ENCODE data around the gene AIG1.

The AIG1 gene

DNA sequence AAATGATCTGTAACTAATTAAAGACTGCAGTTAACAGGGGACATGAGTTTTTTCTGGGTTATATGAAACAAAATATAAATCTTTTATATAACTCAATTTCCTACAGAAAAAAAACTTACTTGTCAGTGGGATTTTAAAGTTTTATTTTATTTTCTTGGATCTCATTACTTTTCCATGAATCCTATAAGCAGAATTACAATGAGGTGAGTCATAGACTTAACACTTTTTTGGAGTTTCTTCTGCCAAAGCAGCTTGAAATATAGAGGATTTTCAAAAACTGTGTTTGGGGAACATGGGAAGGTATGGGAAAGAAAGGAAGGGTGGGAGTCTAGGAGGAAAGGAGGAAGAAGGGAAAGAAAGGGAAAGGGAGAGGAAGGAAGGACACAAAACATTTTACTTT is 130.7 kb downstream of the AIG1 start:
- in situ Hi-C loops (cut with HindIII; ENCODE audit: low sequenced_read_pairs): no loop called here
- TF ChIP-seq, protein P1, sequence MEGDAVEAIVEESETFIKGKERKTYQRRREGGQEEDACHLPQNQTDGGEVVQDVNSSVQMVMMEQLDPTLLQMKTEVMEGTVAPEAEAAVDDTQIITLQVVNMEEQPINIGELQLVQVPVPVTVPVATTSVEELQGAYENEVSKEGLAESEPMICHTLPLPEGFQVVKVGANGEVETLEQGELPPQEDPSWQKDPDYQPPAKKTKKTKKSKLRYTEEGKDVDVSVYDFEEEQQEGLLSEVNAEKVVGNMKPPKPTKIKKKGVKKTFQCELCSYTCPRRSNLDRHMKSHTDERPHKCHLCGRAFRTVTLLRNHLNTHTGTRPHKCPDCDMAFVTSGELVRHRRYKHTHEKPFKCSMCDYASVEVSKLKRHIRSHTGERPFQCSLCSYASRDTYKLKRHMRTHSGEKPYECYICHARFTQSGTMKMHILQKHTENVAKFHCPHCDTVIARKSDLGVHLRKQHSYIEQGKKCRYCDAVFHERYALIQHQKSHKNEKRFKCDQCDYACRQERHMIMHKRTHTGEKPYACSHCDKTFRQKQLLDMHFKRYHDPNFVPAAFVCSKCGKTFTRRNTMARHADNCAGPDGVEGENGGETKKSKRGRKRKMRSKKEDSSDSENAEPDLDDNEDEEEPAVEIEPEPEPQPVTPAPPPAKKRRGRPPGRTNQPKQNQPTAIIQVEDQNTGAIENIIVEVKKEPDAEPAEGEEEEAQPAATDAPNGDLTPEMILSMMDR (IDR thresholded peaks at IDR 0.05; ENCODE audit: low read depth, low read length): no peak
- H3K4me3 ChIP-seq (ENCODE audit: low read depth, low read length): no peak overlapping the region
- DNase-seq (ENCODE audit: low read depth, low spot score): no peak

GRCh38 chr6:143192766-143193165 is 132.1 kb downstream of the AIG1 start:
- no peak for DNase-seq (ENCODE audit: low read depth, low spot score)
- no peak overlapping the region for H3K4me3 ChIP-seq (ENCODE audit: low read depth, low read length)
- TF ChIP-seq, protein P1 (IDR thresholded peaks at IDR 0.05; ENCODE audit: low read depth, low read length): no peak
- in situ Hi-C loops (cut with HindIII; ENCODE audit: low sequenced_read_pairs): no loop called here

DNA sequence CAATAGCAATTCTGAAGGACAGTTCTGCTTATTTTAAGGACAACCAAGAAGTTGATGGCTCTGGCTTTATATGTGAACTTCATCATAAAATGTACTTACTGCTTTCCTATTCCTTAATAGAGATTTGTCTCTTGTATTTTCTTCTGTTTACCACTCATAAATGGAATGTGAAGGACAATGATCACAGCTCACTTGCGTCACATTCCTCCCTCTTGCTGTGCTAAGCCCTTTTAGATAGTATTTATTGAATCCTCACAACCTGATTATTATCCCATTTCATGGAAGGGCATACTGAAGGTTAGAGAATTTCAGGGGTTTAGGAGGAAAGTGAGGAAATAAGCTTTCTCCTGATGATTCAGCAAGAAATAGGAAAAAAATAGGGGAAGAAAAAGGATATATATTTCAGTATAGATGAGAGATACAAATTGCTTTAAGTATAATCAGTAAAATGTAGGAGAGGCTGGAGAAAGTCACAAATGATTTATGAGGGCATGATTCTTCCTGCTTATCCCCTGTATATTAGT is 132.9 kb downstream of the AIG1 start:
- TF ChIP-seq, protein P1 (IDR thresholded peaks at IDR 0.05; ENCODE audit: low read depth, low read length): no peak
- H3K4me3 ChIP-seq (ENCODE audit: low read depth, low read length): no peak overlapping the region
- no peak for DNase-seq (ENCODE audit: low read depth, low spot score)
- in situ Hi-C loops (cut with HindIII; ENCODE audit: low sequenced_read_pairs): no loop called here

DNA sequence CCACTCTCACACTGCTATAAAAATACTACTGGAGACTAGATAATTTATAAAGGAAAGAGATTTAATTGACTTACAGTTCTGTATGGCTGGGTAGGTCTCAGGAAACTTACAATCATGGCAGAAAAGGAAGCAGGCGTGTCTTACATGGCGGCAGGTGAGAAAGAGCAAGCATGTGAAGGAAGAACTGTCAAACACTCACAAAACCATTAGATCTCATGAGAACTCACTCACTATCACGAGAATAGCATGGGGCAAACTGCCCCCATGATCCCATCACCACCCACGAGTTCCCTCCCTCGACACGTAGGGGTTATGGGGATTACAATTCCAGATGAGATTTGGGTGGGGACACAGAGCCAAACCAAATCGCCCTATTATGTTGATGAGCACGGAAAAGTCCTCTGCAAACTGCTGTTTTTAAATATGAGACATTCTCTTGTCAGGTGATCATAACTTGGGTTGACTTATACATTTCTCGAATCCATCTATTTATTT is 133.5 kb downstream of the AIG1 start:
- DNase-seq (ENCODE audit: low read depth, low spot score): no peak
- no peak overlapping the region for H3K4me3 ChIP-seq (ENCODE audit: low read depth, low read length)
- TF ChIP-seq, protein P1 (IDR thresholded peaks at IDR 0.05; ENCODE audit: low read depth, low read length): no peak
- in situ Hi-C loops (cut with HindIII; ENCODE audit: low sequenced_read_pairs): no loop called here

DNA sequence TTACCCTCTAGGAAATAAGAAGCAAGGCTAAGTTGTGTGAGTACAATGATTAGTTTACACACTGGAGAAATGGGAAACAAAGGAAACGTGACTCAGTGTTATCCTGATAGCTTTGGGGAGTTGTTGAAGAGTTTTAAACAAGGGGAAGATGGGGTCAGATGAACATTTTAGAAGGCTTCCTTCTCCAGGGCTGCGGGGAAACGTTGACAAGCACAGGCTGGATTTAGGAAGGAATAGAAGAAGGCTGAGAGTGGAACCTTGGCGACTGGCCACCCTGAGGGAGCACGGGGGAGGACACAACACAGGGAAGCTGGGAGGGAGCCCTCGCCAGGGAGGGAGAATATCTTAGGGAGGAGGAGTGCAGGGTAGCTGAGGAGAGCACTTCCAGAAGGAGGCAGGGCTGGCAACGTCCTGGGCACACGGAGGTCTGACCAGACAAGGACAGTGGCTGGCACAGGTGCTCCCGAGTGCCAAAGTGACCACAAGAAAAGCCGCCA is 134.7 kb downstream of the AIG1 start:
- TF ChIP-seq, protein P1 (IDR thresholded peaks at IDR 0.05; ENCODE audit: low read depth, low read length): no peak
- in situ Hi-C loops (cut with HindIII; ENCODE audit: low sequenced_read_pairs): no loop called here
- no peak overlapping the region for H3K4me3 ChIP-seq (ENCODE audit: low read depth, low read length)
- DNase-seq (ENCODE audit: low read depth, low spot score): no peak

- DNase-seq (ENCODE audit: low read depth, low spot score): peak; percentile 59
- in situ Hi-C loops (cut with HindIII; ENCODE audit: low sequenced_read_pairs): no loop called here
- TF ChIP-seq, protein P1 (IDR thresholded peaks at IDR 0.05; ENCODE audit: low read depth, low read length): no peak
- H3K4me3 ChIP-seq (ENCODE audit: low read depth, low read length): no peak overlapping the region
Measured at GRCh38 chr6:143196525-143197225, 136.0 kb downstream of the AIG1 start.
